NCI-H146 treated with DMSO at 0.1 percent for 48 hours (cell line): ENCODE data around the gene DPPA4.
"Not testable (repeated sequence)": the region's sequence is repeated elsewhere in the genome, so short reads cannot be mapped to it uniquely, and the experiment has no call there.

Source experiments
- DNase-seq: peaks from one replicate; lab custom pipeline; 2025; ENCODE audit not compliant: unreplicated experiment; lab: John Stamatoyannopoulos, UW

DPPA4 gene, protein sequence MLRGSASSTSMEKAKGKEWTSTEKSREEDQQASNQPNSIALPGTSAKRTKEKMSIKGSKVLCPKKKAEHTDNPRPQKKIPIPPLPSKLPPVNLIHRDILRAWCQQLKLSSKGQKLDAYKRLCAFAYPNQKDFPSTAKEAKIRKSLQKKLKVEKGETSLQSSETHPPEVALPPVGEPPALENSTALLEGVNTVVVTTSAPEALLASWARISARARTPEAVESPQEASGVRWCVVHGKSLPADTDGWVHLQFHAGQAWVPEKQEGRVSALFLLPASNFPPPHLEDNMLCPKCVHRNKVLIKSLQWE

DNA sequence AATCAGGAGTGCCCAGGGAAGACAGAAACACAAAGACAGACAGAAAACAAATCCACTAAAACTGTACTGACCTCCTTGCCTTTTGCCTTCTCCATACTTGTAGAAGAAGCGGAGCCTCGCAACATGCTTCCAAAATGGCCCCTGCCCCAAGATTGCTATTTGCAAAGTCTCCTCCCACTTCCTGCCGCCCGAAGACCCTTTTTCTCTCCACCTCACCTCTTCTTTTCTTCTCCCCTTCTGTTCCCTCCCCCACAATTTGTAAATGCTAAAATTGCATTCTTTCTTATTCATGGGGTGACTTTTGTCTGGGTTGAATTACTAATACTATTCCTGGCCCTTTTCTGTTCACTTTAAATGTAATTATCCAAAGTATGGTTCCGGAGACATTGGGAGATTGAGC is at the start of gene DPPA4:
Gene DPPA4 (minus strand): TSS at position 154 of the 400 bp plus-strand sequence. CDS start 29 bp downstream, at position 125.
- no peak for DNase-seq

DNA sequence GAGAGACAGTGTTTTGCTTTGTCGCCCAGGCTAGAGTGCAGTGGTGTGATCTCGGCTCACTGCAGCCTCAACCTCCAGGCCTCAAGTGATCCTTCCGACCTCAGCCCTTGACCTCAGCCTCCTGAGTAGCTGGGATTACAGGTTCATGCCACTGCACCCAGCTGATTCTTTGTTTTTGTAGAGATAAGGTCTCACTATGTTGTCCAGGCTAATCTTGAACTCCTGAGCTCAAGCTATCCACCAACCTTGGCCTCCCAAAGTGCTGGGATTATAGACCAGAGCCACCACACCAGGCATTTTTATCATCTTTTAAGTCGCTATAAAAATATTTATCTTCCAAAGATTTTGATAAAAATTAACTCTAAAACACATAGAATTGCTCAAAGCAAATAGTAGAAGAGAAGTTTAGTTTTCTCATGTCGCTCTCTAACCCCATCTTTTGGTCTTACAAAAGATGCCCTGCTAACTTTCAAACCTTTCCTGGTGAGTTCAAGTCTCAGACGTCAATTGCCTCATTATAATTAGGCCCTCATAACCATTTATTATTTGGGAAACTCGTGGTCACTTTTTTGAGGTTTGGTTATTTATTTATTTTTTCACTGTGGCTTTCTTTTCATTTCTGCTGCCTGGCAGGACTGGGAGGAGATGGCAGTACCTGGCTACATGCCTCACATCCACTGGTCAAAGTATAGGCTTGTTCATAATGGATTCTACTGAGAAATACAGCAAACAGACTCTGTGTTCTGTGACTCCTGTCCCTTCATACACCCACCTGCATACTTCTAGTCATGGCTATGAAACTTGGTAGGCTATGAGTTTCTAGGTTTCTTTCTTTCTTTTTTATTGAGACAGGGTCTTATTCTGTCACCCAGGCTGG is 48.3 kb upstream of the DPPA4 start:
- no peak for DNase-seq

DNA sequence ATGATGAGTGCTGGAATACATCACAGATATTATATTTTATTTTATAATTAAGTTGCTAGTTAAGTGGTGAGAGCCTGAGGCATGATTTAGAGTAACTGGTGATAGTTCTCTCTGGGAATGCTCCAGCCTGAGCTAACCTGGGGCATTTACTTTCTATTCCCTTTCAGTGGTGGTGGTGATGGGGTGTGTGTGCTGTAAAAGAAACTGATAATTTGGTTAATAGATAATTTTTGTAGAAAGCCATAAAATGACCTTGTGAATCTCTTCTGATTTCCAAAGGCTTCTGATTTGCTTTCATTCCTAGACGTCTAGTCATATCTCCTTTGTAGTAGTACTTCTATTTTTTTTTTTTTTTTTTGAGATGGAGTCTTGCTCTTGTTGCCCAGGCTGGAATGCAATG is 46.8 kb upstream of the DPPA4 start:
- no peak for DNase-seq

DNA sequence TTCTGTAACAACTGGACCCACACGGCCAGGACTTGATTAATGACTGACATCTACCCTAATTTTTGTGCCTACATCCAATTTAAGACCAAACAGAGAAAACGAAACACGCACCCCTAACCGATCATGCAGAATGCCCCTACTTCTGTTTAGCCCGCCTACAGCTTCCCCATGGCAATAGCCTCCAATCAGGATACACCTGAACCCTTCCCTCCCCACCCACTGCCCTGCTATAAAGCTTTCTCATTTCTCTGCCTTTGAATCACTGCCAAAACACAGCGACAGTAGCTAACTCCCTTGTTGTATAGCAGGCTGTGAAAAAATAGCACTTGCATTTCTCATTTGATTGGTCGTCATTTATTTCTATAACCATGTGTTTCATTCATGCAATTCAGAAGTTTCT is 45.2 kb upstream of the DPPA4 start:
- DNase-seq: no peak

DNA sequence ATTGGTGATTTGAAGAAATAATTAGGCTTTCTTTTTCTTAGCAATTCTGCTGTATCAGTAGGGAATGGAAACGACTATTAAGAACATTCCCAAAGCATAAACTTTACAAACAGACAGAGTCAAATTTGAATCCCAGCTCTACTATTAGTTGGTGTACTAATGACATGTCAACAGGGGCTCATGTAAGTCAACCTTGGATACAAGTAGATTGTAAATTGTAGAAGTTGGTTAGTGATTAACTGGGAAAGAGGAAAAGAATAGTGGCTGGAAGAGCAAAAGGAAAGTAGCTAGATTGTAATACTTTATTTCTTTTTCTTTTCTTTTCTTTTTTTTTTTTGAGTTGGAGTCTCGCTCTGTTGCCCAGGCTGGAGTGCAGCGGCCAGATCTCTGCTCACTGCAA is 38.6 kb upstream of the DPPA4 start:
- no peak for DNase-seq

DNA sequence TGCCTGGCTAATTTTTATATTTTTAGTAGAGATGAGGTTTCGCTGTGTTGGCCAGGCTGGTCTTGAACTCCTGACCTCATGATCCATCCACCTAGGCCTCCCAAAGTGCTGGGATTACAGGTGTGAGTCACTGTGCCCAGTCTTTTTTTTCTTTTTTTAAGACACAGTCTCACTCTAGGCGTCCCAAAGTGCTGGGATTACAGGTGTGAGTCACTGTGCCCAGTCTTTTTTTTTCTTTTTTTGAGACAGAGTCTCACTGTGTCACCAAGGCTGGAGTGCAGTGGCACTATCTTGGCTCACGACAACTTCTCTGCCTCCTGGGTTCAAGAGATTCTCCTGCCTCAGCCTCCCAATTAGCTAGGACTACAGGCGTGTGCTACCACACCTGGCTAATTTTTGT is 37.1 kb upstream of the DPPA4 start:
- DNase-seq: not testable (repeated sequence)

DNA sequence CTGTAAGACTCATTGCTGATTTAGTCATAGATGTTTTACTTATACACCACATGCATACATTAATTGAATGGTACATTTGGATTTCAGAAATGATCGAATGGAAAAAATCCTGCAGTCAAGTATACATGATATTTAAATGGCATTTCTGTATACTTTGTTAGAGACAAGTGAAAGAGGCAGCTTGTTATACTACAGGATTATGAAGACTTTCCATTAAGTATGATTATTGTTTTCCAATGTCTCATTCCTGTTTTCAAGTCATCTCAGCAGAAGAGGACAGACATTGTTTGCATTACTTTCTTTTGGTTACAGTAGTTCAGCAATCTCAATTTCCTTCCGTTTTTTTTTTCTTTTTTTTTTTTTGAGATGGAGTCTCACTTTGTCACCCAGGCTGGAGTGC is 36.6 kb upstream of the DPPA4 start:
- no peak for DNase-seq

DNA sequence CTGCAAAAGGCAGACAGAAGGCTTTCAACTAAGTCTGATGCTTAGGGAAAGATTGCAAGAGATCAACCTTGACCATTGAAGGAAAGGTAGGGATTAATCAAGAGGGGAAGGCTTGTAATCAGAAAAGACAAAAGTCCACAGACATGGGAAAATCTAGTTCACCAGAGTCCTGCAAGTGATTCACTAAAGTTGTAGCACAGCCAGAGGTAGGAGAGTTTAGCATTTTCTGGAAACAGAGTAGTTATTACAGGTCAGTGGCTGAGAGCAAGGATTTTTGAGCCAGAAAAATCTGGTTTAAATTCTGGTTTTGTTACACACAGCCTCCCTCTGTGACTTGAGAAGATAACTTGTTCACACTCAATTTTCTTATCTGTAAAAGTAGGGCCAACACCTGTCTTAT is 35.3 kb upstream of the DPPA4 start:
- DNase-seq: no peak

DNA sequence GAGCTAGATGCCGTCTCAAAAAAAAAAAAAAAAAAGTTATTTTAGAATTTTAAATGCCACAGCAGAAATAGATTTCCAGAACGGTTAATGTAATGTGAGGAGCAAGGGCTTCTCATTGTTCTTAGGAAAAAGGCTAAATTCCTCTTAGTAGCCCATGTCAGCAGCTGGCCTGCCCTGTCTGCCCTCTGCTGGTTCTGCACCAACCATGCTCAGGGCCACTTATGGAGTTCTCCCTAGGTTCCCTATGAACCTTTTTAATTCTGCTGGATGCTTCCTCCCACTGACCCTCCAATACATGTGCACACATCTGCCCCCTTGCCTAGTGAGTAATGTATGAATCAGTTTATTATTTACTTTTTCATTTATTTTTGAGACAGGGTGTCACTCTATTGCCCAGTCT is 32.2 kb upstream of the DPPA4 start:
- DNase-seq: no peak

DNA sequence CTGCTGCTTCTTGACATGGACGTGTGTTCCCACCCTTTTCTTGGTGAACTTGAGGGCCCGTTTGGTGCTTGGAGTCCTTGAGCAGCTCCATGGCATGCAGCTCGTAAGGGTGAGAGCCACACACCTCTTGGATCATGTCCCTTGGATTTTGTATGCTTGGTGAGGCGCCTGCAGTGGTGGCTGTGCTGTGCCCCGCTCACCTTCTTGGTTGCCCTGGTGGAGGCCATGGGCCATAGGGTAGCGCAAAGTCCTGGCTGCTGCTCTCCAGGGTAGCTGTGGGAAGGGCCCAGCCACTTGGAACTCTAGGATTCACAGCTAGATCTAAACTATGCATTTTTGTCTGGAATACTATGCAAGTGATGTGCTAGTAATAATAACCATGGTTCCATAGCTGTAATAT is 26.7 kb upstream of the DPPA4 start:
- no peak for DNase-seq

DNA sequence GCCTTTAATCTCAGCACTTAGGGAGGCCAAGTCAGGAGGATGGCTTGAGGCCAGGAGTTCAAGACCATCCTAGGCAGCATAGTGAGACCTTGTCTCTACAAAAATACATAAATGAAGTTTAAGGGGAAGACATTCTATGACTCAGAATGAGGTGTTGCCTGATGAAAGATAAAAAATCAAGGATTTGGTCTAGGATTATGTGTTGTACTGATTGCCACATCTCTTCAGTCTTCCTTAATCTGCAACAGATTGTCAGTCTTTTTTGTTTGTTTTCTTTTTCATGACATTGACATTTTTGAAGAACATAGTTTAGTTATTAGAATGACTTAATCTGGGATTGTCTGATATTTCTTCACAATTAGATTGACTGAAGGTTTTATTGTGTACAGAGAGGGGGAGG is 26.3 kb upstream of the DPPA4 start:
- no peak for DNase-seq

DNA sequence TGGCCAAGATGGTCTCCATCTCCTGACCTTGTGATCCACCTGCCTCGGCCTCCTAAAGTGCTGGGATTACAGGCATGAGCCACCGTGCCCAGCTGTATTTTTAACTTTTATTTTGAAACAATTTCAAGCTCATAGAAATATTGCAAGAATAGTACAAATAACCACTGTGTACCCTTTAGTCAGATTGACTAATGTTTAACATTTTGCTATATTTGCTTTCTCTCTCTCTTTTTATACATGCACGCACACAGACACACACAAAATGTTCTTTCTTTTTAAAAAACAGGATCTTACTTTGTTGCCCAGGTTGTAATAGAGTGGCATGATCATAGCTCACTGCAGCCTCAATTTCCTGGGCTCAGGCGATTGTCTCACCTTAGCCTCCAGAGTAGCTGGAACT is 25.5 kb upstream of the DPPA4 start:
- no peak for DNase-seq

DNA sequence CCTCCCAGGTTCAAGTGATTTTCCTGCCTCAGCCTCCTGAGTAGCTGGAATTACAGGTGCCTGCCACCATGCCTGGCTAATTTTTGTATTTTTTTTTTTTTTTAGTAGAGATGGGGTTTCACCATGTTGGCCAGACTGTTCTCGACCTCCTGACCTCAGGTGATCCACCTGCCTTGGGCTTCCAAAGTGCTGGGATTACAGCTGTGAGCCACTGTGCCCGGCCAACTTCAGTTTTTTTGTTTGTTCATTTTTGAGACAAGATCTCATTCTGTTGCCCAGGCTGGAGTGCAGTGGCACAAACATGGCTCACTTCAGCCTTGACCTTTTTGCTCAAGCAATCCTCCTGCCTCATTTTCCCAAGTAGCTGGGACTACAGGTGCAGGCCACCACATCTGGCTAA is 21.5 kb upstream of the DPPA4 start:
- DNase-seq: not testable (repeated sequence)

DNA sequence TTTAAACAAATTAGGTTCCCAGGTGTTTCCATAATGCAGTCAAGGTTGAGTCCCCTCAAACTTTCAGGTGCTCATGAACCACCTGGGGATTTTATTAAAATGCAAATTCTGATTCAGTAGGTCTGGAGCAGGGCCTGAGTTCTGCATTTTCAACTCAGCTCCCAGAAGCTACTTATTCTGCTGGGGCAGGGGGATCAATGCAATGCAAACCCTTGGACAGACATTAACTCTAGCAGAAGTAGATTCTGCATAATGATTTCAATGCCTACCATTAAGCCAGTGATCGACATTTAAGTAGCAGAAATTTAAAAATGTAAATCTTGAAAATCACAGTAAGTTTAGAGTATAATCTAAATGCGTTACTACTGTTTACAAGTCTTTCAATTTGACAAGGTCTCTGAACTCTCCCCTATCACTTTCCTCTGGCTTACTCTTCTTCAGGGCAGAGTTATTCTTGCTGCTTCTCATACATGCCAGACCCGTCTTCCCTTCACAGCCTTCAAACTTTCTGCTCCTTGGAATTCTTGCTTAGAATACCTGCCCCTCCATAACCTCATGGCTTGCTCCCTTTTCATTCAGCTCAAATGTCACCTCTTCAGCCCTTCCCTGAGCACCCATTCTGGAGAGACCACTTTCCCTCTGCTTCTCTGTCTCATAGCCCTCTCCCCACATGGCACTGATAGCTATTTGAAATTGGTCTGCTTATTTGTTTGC is 19.3 kb upstream of the DPPA4 start:
- DNase-seq: no peak

DNA sequence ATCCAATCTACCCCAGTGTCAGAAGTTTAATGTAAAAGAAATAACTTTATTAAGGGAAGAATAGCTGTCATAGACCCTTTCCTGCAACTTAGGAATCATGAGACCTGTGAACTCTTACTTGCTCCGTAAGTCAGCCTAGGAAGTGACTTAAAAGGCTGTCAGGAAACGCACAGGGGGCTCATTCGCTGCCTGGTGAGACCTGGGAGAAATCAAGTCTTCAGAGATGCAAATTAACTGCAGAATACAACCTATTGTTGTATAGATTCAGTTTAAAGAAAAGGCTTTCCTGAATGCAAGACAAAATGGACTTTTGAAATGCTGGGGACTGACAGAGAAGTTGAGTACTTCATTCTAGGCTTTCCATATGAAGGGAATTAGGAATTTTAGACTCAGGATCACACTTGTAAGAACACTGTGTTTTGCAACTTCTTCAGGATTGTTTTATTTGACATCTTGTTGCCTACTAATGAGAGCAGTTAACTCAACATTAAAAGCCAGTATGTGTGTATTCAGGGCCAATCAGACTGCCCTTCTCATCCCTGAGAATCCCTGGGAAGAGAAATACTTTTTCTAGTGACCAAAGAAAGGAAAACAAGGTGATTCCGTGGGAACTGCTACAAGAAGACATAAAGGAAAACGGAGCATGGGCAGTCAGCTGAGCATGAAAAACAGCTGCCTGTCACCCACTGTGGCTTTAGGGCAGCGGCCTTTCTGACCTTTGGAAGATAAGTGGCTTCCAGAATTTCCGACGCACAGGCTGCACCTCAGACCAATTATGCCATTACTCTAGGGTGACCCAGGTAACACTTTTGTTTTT is 18.5 kb upstream of the DPPA4 start:
- DNase-seq: no peak

DNA sequence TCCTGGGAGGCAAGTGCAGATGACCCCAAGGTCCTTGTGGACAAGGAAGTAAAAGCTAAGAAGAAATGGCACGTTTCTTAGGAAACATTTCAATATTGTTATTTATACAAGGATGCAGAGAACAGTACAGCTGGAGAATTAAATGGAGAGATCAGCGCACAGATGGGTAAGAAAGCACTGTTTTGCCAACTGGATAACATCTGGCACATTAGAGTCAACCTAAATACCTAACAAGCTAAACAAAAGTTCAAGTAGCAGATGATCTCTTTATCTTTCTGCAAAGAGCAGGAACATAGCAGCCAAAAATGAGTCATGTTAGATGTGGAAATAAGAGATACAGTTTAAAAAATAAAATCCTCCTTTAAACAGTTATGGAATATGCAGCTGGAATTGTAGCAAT is 15.7 kb upstream of the DPPA4 start:
- no peak for DNase-seq

DNA sequence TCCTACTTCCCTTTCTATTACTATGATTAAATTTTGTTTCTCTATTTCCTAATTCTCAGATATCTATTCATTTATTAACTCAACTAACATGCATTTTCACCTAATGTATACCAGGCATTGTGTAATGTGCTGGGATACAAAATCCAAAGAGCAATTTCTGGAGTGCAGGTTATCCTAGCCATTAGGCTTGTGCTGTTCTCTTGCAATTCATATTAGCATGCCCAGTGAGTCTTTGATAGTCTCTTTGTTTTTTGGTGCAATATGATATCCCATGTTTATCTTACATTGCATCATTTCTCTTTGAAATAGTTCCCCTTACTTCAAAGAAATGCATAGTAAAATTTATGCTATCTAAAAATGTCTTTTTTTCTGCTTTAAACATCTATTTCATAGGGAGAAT is 13.9 kb upstream of the DPPA4 start:
- DNase-seq: no peak

DNA sequence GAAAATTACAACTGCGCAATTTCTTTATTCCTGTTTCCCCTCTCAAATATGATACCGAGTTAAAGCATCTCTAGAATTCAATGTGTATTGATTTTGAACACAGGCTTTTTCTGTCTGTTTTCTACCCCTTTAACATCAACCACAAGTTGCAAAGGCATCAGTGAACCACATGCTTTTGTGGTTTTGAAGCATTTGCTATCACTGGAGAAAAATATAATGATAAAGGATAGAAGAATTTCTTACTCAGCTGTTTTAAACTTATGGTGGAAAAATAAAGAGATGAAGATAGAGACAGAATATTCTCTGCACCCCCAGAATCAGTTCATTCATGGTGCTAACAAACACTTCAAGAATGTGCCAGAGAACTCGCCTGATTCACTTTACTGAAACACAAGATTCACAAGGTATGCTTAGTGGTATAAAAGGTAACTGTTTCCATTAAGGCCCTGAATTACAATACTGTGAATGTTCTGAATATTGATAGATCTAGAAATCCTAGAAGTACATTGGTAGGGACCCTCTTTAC is 9.5 kb upstream of the DPPA4 start:
- DNase-seq: no peak

DNA sequence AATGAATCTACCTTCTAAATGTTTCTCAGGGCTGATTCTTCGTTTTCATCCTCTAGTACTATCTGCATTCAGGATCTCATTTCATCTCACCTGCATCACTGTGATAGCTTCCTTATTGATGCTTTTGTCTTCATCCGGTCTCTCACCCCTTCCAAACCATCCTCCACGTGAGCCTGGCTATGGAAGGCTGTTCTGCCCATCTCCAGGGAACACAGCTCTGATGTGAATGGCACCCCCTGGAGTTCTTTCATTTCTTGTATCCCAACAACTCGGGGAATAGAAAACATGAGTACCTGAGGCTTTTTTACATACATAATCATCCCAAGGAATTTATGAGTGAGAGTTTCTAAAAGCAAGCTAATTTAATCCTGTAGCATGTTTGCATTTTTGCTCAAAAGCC is 8.8 kb upstream of the DPPA4 start:
- no peak for DNase-seq

DNA sequence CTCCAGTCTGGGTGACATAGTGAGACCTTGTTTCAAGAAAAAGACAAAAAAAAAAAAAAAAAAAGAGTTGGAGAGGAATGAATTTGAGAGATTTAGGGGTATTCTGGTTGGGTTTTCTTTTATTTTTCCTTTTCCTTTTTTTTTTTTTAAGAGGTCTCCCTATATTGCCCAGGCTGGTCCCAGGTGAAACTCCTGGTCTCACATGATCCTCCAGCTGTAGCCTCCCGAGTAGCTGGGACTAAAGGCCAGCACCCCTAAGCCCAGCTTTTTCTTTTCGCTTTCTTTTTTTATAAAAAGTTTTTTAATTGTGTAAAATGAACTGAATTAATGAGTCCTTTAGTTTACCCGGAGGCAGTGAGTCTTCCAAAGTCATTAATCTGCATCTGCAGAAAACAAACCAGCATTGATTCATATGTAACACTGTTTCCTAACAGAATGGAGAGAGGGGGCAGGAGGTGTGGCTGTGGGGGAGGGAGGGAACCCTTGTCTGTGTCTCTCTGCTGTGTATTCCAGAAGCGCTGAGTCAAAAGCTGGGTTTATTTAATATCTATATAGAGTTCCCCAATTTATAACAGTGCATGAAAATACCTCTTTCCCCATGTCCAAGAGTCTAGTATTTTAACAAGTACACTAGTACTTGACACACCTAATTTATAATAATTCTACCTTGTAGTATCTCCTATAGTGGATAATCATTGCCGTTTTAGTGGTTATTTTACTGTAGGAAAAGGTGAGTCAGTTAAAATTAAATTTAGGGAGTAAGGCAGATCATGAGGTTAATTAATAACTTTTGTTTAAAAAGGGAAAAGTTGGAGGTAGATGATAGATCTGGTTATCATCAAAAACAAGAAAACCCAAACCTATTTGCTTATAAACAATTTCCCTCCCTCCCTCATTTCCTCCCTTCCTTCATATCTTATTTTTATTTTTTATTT is 2.6 kb upstream of the DPPA4 start:
- no peak for DNase-seq
